ENCODE results near the gene EML5. TPM values are rescaled to one million over a fixed set of nuclear protein-coding genes. Genes with fewer than 3 reads are reported as not detected.

The EML5 gene
- polyA plus RNA-seq, 1 experiment: 1.2 TPM

GRCh38 chr14:88837495-88837894 is 44.7 kb upstream of the EML5 start:
- Histone ChIP-seq H3K4me3 (ENCODE audit: low read depth, low read length) (no peak overlapping the region), H3K36me3 (ENCODE audit: control insufficient read depth, insufficient read depth, low read length) (no peaks in the 10 kb centered on the region), H3K27me3 (ENCODE audit: control insufficient read depth, insufficient read depth, low read length) (no peaks in the 10 kb centered on the region)
- no peak for DNase-seq (ENCODE audit: low read depth)
- no peak for TF ChIP-seq CTCF (IDR thresholded peaks at IDR 0.05; ENCODE audit: insufficient read depth, low read depth, low read length)
- POLR2A ChIA-PET: no interaction called here
- CTCF ChIA-PET: interaction anchor here (1.7 kb wide), 1 partner anchor 30 kb away, joined by 6 read pairs; no protein-coding TSS in a partner anchor

- POLR2A ChIA-PET: no interaction called here
- TF ChIP-seq CTCF (IDR thresholded peaks at IDR 0.05; ENCODE audit: insufficient read depth, low read depth, low read length): no peak
- no peak for DNase-seq (ENCODE audit: low read depth)
- CTCF ChIA-PET: no interaction called here
- Histone ChIP-seq H3K36me3 (ENCODE audit: control insufficient read depth, insufficient read depth, low read length) (no peaks in the 10 kb centered on the region), H3K27me3 (ENCODE audit: control insufficient read depth, insufficient read depth, low read length) (no peaks in the 10 kb centered on the region), H3K4me3 (ENCODE audit: low read depth, low read length) (no peak overlapping the region)
Measured at GRCh38 chr14:88835661-88836060, 42.9 kb upstream of the EML5 start.

GRCh38 chr14:88834883-88835431 is 42.2 kb upstream of the EML5 start:
- Histone ChIP-seq H3K27me3 (ENCODE audit: control insufficient read depth, insufficient read depth, low read length) (no peaks in the 10 kb centered on the region), H3K4me3 (ENCODE audit: low read depth, low read length) (no peak overlapping the region), H3K36me3 (ENCODE audit: control insufficient read depth, insufficient read depth, low read length) (no peaks in the 10 kb centered on the region)
- DNase-seq (ENCODE audit: low read depth): peak; percentile 29
- POLR2A ChIA-PET: no interaction called here
- no peak for TF ChIP-seq CTCF (IDR thresholded peaks at IDR 0.05; ENCODE audit: insufficient read depth, low read depth, low read length)
- CTCF ChIA-PET: no interaction called here

GRCh38 chr14:88831284-88831683 is 38.5 kb upstream of the EML5 start:
- peak; percentile 44 for DNase-seq (ENCODE audit: low read depth)
- CTCF ChIA-PET: no interaction called here
- POLR2A ChIA-PET: no interaction called here
- Histone ChIP-seq H3K36me3 (ENCODE audit: control insufficient read depth, insufficient read depth, low read length) (no peaks in the 10 kb centered on the region), H3K4me3 (ENCODE audit: low read depth, low read length) (no peak overlapping the region), H3K27me3 (ENCODE audit: control insufficient read depth, insufficient read depth, low read length) (no peaks in the 10 kb centered on the region)
- TF ChIP-seq CTCF (IDR thresholded peaks at IDR 0.05; ENCODE audit: insufficient read depth, low read depth, low read length): no peak

GRCh38 chr14:88829685-88830302 is 37.0 kb upstream of the EML5 start:
- Histone ChIP-seq H3K36me3 (ENCODE audit: control insufficient read depth, insufficient read depth, low read length) (no peaks in the 10 kb centered on the region), H3K4me3 (ENCODE audit: low read depth, low read length) (no peak overlapping the region), H3K27me3 (ENCODE audit: control insufficient read depth, insufficient read depth, low read length) (no peaks in the 10 kb centered on the region)
- TF ChIP-seq CTCF (IDR thresholded peaks at IDR 0.05; ENCODE audit: insufficient read depth, low read depth, low read length): no peak
- POLR2A ChIA-PET: no interaction called here
- DNase-seq (ENCODE audit: low read depth): no peak
- CTCF ChIA-PET: no interaction called here

Measured in BJ (cell line).